A204.1 (cell line): ENCODE data around the gene PTPRM.
"Not testable (repeated sequence)": the region's sequence is repeated elsewhere in the genome, so short reads cannot be mapped to it uniquely, and the experiment has no call there.

Experiments
- FAIRE-seq: peaks from 2 replicates; lab custom pipeline; 2012; peaks lifted over from hg19 to GRCh38; lab: Jason Lieb, UNC

The PTPRM gene

DNA sequence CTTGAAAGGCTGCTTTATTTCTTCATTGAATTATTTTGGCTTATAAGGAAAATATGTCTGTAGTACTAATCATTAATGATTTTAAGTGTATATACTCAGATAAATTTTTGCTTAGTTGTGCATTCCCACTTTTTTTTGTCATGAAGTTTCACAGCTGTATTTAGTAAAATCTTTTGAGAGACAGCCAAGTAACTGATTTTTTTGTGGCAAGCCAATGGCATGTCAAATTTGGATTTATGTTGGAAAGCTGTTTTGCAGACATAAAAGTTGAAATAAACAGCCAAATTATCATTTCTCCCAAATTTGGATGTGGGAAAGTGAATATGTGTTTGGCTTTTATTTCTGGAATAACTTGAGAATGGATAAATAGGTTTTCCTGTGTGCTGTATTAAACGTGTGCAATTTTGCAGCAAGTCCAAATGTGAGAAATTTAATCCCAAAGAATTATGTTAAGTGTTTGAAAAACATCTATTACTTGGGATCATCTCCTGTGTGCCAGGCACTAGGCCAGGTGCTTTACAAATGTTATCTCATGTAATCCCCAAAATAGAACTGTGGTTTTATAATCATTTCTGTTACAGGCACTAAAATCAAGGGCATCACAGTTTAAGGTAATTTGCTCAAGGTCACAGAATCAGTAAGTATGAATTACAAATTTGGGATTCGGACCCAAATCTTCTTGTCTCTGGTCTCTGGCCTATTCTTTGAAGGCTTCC, 160.4 kb downstream of the PTPRM start:
- no peak for FAIRE-seq

DNA sequence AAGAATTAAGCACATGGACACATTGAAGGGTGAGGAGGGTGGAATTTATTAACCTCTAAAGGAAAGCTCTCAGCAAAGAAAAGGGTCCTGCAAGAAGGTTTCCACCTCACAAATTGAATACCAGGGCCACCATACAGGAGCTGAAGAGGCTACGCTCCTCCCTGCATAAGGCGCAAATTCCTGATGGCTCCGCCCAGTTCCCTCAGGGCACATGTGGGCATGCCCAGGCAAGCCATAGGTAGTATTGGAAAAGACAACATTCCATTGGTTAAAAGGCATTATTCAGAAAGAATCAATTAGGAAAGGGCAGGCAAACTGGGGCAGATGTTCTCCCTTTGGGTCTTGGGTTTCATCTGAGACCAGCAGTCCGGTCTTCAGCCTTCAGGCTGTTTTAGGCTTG, 161.2 kb downstream of the PTPRM start:
- no peak for FAIRE-seq

DNA sequence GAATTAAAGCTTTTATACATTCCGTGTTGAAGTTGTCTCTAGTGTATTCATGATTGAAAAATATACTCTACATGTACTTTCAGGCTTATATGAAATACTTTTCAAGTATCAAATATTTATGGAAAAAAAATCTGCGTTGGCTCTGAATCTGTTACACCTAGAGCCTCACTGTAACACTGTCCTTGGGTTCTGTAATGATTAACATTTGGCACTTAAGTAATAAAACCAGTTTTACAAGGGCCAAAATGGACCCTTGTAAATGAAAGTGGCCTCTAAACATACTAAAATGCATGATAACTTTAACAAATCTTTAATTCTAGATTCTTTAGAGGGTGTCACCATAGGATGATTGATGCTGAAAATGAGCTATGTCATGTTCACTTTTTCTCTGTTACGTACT, 162.8 kb downstream of the PTPRM start:
- no peak for FAIRE-seq

DNA sequence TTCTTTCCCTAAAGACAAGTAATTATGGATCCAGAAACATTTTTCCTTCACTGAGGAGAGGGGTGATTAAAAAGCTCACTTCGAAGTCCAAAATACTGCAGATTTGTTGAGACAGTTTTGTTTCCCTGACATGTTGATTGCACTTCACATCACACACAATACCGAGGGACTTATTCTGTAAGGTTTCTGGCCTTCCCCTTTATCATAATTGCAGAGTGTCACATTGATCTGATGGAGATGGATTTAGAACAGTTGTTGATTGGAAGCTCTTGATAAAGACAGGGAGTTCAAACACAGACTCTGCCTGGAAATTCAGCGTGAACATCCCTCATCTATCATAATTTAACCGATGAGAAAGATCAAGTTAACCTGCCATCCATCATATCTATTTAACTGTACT, 163.6 kb downstream of the PTPRM start:
- no peak for FAIRE-seq

DNA sequence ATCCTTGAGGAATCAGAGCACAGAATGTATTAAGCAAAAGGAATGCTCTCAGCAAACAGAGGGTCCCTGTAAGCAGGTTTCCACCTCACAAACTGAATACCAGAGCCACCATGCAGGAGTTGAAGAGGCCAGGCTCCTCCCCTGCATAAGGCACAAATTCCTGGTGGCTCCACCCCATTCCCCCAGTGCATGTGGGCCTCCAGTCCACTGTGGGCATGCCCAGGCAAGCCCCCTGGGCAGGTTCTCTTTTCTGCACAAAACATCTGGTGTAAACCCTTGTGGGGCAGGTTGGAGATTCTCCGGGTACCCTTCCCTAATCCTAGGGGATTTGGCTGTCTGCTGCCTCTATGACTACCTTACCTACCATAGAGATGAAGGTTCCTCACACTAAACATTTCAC, 166.5 kb downstream of the PTPRM start:
- FAIRE-seq: no peak

DNA sequence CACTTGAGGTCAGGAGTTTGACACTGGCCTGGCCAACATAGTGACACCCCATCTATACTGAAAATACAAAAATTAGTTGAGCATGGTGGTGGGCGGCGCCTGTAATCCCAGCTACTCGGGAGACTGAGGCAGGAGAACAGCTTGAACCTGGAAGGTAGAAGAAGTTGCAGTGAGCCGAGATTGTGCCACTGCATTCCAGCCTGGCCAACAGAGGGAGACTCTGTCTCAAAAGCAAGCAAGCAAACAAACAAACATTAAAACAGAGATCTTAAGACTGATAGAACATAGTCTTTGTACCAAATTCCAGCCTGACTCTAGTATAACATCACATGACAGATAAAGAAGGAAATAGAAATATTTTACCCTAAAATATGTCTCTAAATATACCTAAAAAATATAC, 168.1 kb downstream of the PTPRM start:
- FAIRE-seq: no peak

DNA sequence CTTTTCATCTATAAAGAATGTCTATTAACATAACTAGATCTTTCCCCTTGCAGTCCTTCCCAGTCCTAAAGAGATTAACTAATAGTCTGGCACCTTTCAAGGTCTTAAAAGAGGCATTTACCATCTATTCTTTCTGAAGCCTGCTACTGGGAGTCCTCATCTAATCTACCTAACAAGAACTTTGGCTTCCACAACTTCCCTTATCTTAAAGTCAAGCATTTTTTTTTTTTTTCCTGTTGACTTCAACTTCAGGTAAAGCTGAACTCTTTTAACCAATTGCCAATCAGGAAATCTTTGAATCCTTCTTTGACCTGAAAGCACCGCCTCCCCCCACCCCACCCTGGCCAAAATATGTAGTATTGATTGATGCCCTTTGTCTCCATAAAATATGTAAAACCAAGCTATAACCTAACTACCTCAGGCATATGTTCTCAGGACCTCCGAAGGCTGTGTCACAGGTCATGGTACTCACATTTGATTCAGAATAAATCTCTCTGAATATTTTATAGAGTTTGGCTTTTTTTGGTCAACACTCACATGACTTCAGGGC, 168.6 kb downstream of the PTPRM start:
- no peak for FAIRE-seq

DNA sequence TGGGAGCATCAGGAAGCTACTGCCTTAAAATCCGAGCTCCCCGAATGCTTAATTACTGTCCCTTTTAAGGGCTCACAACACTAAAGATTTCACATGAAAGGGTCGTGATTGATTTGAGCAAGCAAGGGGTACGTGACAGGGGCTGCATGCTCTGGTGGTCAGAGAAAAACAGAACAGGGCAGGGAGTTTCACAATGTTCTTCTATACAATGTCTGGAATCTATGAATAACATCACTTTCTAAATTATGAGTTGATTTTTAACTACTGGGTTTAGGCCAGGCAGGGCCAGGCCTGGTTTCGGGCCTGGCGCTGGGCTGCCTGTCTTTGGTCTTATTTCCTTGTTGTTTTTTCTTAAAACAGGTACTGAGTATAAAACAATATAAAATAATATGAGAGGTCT, 169.4 kb downstream of the PTPRM start:
- FAIRE-seq: not testable (repeated sequence)

DNA sequence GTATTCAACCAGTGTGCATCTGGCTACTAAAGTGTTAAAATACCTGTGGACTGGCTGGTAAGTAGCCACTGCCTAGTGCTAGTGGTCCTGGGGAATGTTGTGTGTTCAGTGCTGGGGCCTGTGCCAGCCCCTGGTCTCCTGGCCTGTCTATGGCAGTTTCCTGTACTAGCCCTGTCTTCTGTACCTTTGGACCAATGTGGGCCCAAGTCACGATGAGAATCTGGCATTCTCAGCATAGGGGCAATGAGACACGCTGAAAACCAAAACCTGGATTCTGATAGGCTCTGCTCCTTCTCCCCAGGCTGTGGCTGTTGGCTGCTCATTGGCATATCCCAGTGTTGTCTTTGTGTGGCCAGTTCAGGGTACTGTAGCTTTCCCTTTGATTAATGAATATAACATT, 170.4 kb downstream of the PTPRM start:
- FAIRE-seq: no peak

DNA sequence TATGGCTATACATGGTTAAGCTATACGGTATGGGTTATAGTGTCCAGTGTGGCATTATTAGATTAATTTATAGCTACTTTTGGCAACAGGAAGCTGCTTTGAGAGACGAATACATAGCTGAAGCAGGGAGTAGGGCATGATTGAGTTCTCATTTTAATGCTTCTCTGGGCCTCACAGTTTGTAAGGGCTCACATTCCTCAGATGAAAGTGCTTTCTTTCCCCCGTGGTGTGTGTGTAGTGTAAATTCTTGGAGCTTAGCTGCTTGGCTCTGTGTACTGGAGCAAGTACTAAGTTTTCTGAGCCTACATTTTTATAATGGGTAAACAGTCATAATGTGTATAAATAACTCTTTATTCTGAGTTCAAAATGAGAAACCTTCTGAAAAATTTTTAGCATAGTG, 173.7 kb downstream of the PTPRM start:
- no peak for FAIRE-seq

DNA sequence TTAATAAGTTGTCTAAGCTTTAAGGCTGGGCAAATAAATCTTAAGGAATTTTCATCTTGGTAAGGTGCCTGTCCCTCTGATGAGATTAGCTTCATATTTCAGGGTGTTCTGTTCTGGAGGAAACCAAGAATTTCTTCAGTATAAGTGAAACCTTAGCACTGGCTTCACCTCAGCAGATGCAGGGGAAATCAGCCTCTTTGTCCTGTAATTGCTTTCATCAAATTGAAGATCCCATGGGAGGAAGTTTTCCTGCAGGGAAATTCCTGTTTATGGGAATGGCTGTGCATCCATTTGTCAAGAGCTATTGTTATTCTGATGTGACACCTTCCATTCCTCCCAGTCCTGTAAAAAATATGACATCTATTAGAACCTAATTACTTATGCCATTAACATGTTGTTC, 174.5 kb downstream of the PTPRM start:
- FAIRE-seq: no peak

DNA sequence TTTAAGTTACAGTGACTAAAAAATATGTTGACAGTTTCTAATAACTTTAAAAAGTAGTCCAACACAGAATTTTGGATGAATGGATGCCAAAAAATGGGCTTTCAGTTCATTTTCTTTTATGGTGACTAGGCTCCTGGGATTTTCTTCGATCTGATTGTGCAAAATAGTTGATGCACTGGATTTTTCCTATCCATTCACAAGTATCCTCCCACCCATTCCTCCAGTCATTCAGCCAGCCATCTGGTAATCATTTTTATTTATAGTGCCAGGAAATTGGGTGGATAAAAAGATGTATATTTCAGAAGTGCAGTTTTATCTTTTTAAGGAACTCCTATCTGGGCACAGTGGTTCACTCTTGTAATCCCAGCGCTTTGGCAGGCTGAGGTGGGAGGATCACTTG, 175.1 kb downstream of the PTPRM start:
- FAIRE-seq: no peak

DNA sequence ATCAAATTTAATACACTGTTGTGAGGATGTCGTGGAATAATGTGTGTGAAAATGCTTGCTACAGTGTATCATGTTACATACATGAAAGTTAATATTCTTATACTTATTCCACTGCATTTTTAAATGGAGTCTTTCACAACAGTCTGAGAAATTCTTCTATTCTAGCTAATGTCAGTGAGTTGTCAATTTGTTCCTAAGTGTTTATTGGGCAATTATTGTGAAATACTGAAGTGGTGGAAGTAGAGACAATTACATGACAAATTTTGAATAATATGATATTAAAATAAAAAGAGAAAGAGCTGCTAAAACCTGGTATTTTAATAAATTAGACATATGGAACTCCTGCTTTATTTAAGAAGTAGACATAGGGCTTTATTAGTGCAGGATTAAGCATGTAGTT, 176.1 kb downstream of the PTPRM start:
- FAIRE-seq: no peak

DNA sequence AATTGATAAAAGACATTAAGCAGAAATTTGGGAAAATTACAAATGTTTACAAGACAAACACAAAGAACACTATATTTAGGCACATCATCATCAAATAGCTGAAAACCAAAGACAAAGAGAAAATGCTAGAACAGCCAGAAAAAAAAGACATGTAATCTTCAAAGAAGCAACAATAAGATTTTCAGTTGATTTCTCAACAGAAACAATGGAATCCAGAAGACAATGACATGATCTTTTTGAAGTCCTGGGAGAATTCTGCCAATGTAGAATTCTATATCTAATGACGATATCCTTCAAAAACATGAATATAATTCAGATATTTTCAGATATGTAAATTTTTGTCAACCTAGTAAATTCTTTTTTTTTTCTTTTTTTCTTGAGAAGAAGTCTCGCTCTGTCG, 179.0 kb downstream of the PTPRM start:
- FAIRE-seq: no peak

DNA sequence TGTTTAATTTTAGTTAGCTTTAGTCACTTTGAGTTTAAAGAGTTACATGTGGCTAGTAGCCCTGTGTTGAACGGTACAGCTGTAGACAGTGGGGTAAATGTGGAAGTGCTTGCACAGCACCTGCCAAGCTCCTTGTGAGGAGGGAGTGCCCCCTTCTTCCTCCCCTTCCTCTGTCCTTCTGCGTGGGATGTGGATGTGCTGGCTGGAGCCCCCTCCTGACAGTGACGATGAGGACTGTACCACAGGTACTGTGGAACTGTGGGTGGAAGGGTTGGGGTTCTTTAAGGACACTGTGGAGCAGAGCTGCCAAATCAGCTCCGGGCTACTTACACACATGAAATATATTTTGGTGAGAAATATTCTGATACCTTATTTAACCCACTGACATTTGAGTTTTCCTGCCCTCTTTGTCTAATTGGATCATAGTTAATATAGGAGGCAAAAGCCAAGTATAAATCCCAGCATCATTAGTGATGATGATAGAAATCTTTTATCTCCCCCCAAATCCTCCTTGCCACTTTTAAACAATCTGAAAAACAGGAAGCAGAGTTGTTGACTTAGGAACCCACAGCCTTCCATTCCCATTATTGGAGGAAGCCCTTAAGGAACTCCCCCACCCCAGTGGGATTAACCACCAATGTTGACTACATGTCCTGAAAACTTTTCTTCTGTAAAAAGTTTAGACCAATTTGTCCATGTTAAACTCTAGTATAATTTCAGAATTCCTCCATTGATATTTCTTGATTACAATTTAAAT, 181.3 kb downstream of the PTPRM start:
- FAIRE-seq: no peak

DNA sequence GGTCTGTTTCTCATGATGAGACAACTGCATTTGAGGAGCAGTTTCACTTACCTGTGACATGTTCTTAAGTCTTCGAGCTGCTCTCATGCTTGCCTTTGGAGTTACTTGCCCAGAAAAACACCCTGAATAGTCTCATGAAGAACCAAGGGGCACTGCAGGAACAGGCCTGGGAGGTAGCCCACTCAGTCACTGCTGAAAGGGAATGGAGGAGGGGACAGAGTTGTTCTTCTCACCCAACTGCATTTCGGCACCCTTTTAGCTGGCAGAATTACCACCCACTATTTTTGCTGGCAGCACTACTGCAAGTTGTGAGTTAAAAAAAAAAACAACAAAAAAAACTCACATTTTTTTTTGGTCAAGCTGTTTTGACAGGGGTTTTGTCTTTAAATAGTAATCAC, 181.9 kb downstream of the PTPRM start:
- FAIRE-seq: no peak

DNA sequence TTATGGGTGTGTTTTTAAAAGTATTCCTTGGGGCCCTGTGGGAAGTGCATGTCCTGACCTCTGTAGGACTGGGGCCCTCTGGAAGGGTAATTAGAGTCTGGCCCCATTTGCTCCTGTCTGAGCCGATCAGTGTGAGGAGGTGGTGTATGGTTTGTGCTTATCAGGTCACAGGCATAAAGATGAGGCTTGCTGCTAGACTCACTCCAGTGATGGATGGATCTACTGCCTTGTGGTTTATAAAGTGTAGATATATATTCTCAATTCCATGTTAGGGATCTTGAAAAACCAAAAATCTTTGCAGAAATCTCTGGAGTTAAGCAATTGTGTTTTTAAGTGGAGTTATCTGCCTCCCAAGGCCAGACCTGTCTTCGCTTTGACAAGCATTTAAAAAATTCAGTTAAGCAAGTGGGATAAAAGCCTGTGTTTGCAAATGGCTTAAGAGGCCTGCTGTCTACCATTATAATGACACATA, 182.4 kb downstream of the PTPRM start:
- FAIRE-seq: no peak

DNA sequence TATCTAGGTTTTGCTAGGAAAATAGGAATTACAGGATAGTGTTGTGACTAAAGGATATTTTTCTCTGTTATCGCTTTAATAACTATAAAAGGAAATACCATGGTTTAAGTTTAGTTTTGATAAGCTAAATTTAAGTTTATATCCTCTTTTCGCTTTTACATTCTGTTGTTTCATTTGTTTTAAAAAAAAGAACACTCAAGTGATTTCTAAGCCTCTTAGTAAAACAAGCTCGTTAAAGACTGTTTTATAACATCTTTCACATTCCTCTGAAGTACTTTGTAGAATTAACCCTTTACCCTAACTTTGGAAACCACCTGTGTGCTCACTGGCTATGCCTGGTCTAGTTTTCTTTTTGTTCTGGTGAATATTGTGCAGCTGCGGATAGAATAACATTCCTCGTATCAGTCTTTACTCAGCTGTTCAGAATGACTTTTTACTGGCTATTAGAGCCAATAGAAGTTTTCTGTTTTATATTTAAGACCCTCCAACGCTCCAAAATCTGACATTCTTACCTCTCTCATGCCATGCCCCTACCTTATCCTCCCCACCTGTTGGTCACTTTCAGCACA, 183.1 kb downstream of the PTPRM start:
- FAIRE-seq: no peak

DNA sequence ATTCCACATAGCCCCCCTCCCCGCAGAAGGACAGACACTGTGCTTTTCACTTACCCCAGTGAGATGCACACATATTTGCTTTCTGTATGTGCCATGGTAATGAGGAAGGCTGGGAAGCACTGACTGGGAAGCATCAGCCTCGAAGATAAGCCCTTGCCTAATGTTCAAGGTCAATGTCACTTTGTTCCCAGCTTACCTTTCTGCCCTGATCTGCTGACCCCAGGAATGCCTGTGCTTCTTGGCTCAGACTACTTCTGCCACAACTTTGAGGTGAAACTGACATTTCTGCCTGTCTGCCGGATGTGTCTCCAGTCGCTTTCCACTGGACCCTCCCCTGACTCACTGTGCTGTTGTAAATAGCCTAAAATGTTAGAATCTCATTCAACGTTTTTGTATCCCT, 183.8 kb downstream of the PTPRM start:
- FAIRE-seq: no peak

DNA sequence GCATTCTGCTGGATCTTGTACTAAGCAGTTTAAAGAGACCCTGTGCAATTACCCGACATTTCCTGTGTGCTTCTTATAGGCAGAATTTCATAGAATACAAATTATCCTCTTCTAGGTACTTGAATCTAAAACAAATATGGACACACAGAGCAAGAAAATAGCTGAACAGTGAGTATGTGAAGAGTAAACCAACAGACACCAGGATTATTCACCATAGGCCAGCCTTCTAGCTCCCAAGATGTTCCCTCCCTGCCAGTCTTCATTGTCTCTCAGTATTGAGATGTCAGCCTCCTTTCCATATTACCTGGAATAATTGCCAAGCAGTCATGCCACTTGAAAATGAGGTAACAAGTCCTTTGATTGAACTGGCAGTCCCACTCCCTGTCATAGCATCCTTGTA, 187.1 kb downstream of the PTPRM start:
- FAIRE-seq: no peak

DNA sequence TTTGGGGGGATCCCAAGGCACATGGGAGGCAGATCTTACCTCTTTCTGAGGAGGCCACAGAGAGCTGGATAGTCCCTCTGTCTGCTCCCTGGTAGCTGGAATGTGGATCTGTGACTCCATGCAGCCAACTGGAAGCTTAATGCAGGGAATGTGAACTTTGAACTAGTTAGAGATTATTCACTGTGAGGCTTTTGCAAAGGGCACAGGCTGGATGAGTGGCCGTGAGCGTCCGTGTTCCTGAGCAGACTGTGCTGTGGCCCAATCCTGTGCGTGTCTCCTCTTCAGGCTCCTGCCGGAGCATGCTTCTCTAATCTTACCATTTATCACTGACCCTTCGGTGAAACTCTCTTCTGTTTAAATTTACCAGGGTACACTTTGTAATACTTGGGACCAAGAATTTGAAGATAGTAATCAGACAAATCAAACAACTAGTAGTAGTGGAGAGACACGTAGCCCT, 187.6 kb downstream of the PTPRM start:
- FAIRE-seq: no peak

DNA sequence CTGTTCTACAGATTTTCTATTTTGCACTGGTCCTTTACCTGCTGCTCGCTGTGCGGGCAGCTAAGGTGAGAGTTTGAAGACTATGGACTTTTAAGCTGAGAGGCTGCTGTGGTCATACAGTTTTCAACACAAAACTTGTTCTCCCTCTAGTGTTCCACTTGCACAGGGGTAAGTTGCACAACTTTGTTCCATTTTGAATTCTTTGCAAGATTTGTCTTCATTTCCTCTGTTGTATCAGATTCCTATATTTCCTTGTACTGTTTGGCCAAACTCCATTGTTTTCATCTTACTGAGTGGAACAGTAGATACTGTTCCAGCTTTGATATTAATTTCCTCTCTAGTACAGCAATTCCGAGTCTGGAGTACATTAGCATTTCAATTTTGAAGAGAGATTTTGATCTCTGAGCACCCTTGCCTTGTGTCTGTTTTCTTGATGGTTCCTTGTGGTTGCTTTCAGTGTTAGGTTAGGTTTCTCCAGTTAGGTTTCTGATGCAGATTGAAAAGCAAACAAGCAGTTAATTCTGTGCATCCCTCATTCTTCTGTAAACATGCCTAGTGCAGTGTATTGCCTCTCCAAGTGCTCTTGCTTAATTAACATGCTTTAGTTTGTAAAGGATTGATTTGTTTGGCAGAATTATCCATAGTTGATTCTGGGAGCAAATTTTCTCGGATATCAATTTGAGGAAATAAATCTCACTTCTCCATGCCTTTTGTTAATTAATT, 188.8 kb downstream of the PTPRM start:
- no peak for FAIRE-seq

DNA sequence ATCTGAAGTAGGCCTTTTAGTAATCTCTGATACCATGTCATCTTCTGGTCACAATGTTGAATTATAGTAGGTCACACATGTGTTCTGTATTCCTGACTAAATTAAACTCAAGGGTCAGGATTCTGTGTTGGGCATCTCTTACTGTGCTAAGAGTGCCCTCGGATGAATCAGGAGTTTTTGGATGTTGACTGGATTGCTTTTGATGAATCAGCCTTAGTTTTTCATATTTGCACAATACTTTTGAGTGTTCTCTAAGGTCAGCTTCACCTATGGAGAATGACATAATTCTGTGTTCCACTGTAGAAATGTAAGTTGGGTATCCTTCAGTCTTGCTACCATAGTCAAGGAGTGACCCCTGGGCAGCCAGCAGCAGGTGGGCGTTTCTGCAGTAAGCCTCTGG, 190.1 kb downstream of the PTPRM start:
- FAIRE-seq: no peak
